K562 (cell line): ENCODE data around the gene SPPL3. TPM values are rescaled to one million over a fixed set of nuclear protein-coding genes. Genes with fewer than 3 reads are reported as not detected.

Source experiments
- CAMTA2 ChIP-seq: fragments of 250-450 bp; sonication (Bioruptor Pico); conservative IDR thresholded peaks from 2 replicates; pipeline ENCODE4 v1.5.1; 2022
- CBFA2T2 ChIP-seq: fragments of 450-650 bp; conservative IDR thresholded peaks from 2 replicates; pipeline ENCODE4 v1.6.1; 2017; ENCODE audit warnings: mild to moderate bottlenecking
- EGR1 ChIP-seq: fragments of 450-650 bp; conservative IDR thresholded peaks from 2 replicates; pipeline ENCODE4 v1.6.1; 2017; ENCODE audit warnings: mild to moderate bottlenecking
- KAT8 ChIP-seq: fragments of 450-650 bp; IDR thresholded peaks from 2 replicates; pipeline ENCODE4 v1.6.1; 2016; ENCODE audit warnings: low read depth, mild to moderate bottlenecking
- MAZ ChIP-seq, 2 experiments: fragments of 450-650 bp in 1 of 2; sonication (generic) in 1 of 2; formaldehyde crosslinking; IDR thresholded peaks in 1 of 2; conservative IDR thresholded peaks in 1 of 2; 2 replicates each; pipeline versions ENCODE4 v1.4.0 to v1.5.0; 2020; ENCODE audit warnings: mild to moderate bottlenecking in 1 of 2, missing genetic modification reagents in 1 of 2
- POLR3A ChIP-seq: IDR thresholded peaks from 2 replicates; pipeline ENCODE4 v1.6.1; 2011; ENCODE audit warnings: borderline replicate concordance, mild to moderate bottlenecking, moderate library complexity; ENCODE audit not compliant: insufficient read length, insufficient read depth; ENCODE audit errors: extremely low read depth
- PTRF ChIP-seq: fragments of 450-650 bp; IDR thresholded peaks from 2 replicates; pipeline ENCODE4 v1.6.1; 2016; ENCODE audit warnings: mild to moderate bottlenecking, missing genetic modification characterization, missing compliant biosample characterization
- STAT5B ChIP-seq: fragments of 250-450 bp; sonication (Bioruptor Pico); IDR thresholded peaks from 2 replicates; pipeline ENCODE4 v1.8.0; 2021; ENCODE audit warnings: mild to moderate bottlenecking, inconsistent platforms
- ZBTB43 ChIP-seq: sonication (generic); formaldehyde crosslinking; IDR thresholded peaks from 2 replicates; pipeline ENCODE4 v1.8.0; 2023; ENCODE audit warnings: mild to moderate bottlenecking, missing genetic modification reagents
- ZNF239 ChIP-seq: fragments of 250-450 bp; sonication (Bioruptor Pico); IDR thresholded peaks from 2 replicates; pipeline ENCODE4 v1.4.0; 2020; ENCODE audit warnings: mild to moderate bottlenecking
- polyA plus RNA-seq, 8 experiments: library from polyadenylated mRNA; depleted of rRNA in 4 of 8; stranded (reverse) in 5 of 8; unstranded in 3 of 8; fragments of >200 nt; fragmentation: Nextera tagmentation in 2 of 8; fragmentation: Illumina TruSeq in 1 of 8; extraction: Ambion mirVana in 2 of 8; extraction: Trizol in 1 of 8; gene quantifications; 2 replicates each; pipeline versions ENCODE4 v1.2.1 to v1.2.3, GENCODE V29; 2011 to 2014; ENCODE audit warnings: inconsistent platforms in 1 of 8, missing spikeins in 1 of 8
- total RNA-seq, 7 experiments: library from RNA; depleted of rRNA in 6 of 7; stranded (reverse); fragments of >200 nt in 6 of 7; fragmentation: Illumina TruSeq in 2 of 7; extraction: Trizol in 2 of 7; gene quantifications; 2 replicates each; pipeline versions ENCODE4 v1.2.1 to v1.2.3, GENCODE V29; 2011 to 2021; ENCODE audit warnings: low replicate concordance in 1 of 7
- TF ChIP-seq, protein P1 (sequence below), 2 experiments: fragments of 450-650 bp; IDR thresholded peaks; 2 replicates each; pipeline ENCODE4 v1.6.1; 2016
- TF ChIP-seq, protein P2 (sequence below): fragments of 450-650 bp; formaldehyde crosslinking; IDR thresholded peaks from 2 replicates; pipeline ENCODE4 v1.4.0; 2020; ENCODE audit warnings: mild to moderate bottlenecking, moderate library complexity

Gene SPPL3
- total and polyA plus RNA-seq, 9 of the 15 experiments (the other 6 are each of a cell fraction or from before 2014, with no cell fraction given) = 2.9 to 32.1 (median 7.1) TPM

DNA sequence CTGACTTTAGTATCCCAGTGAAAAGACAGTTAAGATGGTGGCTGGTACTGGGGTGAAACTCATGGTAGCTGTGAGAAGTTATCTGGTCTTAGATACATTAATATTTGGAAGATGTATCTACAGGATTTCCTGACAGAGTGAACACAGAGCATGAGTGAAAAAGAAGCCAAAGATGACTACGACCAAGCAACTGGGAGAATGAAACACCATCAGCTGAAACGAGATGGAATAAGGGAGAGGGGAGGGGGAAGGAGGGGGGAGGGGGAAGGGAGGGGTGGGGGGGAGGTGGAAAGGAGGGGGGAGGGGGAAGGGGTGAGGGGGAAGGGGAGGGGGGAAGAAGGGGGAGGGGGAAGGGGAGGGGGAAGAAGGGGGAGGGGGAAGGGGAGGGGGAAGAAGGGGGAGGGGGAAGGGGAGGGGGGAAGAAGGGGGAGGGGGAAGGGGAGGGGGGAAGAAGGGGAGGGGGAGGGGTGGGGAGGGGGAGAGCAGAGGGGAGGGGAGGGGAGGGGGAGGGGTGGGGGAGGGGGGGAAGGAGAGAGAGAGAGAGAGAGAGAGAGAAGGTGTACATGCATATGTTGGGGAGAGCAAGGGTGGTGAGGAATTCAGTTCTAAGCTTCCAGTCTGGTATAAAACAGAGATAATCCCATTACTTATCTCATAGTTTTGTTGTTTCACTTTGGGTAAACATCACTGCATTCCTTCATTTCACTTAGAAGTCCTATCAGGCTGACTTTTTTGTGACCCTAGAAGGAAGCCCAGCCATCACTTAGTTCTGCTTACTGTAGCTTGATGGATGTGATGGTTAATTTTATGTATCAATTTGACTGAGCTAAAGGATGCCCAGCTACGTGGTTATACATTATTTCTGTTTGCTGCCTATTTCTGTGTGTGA, 73.9 kb downstream of the SPPL3 start (continued):
- TF ChIP-seq ZBTB43 (no peak), EGR1 (no peak), CBFA2T2 (no peak), PTRF (no peak), CAMTA2 (CRISPR knock-in tag) (no peak), KAT8 (no peak), STAT5B (CRISPR knock-in tag) (no peak), POLR3A (no peak), MAZ (CRISPR knock-in tag; conservative IDR thresholded peaks at IDR 0.05 in 1 of 2, IDR thresholded peaks at IDR 0.05 in 1 of 2) (no peak), ZNF239 (CRISPR knock-in tag) (no peak)
- TF ChIP-seq, protein P1, sequence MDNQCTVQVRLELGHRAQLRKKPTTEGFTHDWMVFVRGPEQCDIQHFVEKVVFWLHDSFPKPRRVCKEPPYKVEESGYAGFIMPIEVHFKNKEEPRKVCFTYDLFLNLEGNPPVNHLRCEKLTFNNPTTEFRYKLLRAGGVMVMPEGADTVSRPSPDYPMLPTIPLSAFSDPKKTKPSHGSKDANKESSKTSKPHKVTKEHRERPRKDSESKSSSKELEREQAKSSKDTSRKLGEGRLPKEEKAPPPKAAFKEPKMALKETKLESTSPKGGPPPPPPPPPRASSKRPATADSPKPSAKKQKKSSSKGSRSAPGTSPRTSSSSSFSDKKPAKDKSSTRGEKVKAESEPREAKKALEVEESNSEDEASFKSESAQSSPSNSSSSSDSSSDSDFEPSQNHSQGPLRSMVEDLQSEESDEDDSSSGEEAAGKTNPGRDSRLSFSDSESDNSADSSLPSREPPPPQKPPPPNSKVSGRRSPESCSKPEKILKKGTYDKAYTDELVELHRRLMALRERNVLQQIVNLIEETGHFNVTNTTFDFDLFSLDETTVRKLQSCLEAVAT (IDR thresholded peaks at IDR 0.05) = no peak
- TF ChIP-seq, protein P2, sequence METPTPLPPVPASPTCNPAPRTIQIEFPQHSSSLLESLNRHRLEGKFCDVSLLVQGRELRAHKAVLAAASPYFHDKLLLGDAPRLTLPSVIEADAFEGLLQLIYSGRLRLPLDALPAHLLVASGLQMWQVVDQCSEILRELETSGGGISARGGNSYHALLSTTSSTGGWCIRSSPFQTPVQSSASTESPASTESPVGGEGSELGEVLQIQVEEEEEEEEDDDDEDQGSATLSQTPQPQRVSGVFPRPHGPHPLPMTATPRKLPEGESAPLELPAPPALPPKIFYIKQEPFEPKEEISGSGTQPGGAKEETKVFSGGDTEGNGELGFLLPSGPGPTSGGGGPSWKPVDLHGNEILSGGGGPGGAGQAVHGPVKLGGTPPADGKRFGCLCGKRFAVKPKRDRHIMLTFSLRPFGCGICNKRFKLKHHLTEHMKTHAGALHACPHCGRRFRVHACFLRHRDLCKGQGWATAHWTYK = no peak
